ENCODE results near the gene DTX4.

- TF ChIP-seq CTCF (IDR thresholded peaks at IDR 0.05 in 4 of 5, conservative IDR thresholded peaks at IDR 0.05 in 1 of 5) = no peak
- TF ChIP-seq POLR2A (IDR thresholded peaks at IDR 0.05) = no peak
Observed at GRCh38 chr11:59180168-59180776, 8.3 kb downstream of the DTX4 start.
